GM18951 (cell line): ENCODE data around the gene FAM83G.

ENCODE experiments used
- POLR2A ChIP-seq: IDR thresholded peaks from 4 replicates; pipeline ENCODE4 v1.6.1; 2011; ENCODE audit warnings: mild to moderate bottlenecking; ENCODE audit not compliant: insufficient read length, insufficient read depth; ENCODE audit errors: extremely low read depth
- in situ Hi-C: fragments of 300-500 bp; cut with MboI; formaldehyde crosslinking; loops from one replicate; pipeline ENCODE4 v1.12.0; 2022; ENCODE audit warnings: low sequenced_read_pairs, mixed read lengths, inconsistent platforms; ENCODE audit not compliant: unreplicated experiment

The FAM83G gene

DNA sequence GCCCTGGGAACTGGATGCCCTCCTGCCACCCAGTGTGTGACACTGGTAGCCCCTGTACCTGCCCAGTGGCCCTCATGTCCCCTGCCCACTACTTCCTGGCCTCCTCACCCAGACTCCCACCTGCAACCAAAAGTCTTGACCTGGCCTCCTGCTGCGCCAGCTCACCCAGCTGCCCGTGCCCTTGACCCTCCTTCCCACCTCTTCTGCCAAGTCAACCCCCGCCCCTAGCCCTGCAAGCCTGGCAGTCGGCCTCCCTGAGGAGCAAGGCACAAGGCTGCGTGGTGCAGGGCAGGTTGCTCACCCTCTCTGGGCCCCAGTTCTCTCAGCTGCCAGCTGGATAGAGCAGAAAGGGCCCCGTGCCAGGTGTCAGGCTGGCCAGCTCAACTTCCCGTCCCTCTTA, 12.3 kb upstream of the FAM83G start:
- TF ChIP-seq POLR2A, result no peak
- in situ Hi-C loops, result no loop called here

DNA sequence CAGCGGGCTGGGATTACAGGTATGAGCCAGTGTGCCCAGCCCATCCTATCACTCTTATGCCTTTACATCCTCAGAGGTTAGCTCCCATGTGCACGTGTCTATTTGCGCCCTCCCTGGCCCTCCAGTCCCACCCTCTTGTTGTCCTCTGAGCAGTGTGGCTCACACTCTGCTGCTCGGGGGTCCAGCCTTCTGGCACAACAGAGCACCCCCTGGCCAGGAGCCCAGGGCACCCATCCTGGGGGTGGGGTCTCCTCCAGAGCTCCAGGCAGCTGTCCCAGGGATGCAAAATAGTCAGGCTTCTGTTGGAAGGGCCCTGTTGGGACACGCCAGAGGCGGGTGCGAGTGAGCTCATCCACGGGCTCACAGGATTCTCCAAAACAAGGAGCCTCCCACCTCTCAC, 11.7 kb upstream of the FAM83G start:
- TF ChIP-seq POLR2A, result no peak
- in situ Hi-C loops, result no loop called here

DNA sequence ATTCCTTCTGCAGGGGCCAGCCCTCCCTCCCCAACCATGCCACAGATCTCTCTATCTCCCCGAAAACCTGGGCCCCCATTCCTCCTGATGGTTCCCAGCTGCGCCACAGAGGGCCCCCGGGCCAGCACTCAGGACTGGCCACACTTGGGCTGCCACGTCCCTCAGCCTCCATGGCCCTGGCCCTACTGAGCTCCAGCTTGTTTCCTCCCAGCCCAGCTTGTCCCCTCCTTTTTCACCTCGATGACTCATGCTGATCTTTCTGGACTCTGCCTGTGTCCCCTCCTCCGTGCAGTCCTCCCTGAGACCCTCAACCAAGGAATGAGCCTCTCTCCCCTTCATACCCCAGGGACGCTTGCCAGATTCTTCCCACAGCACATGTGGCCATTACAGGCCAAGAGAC, 10.9 kb upstream of the FAM83G start:
- TF ChIP-seq POLR2A, result no peak
- in situ Hi-C loops, result no loop called here

DNA sequence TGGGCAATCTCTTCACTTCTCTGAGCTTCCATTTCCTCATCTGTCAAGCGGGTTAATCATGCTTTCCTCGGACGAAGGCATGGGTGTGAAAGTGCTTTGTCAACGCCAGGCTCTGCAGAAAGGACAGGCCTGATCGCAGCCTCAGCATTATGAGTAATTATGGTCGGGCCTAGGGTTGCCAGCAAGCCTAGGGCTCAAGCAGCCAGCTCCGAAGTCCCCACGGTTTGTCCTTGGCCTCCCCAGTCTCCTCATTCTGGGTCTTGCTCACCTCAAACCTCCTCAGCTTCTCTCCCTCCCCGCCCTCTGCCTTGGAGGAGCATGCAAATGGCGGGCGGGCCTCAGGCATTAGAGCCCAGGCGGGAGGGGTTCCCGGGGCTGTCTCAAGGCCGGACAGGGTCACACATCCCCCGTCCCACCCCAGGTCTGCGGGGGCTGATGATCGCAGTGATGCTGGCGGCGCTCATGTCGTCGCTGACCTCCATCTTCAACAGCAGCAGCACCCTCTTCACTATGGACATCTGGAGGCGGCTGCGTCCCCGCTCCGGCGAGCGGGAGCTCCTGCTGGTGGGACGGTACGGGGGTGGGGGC, 10.2 kb upstream of the FAM83G start:
- in situ Hi-C loops, result no loop called here
- no peak for TF ChIP-seq POLR2A

DNA sequence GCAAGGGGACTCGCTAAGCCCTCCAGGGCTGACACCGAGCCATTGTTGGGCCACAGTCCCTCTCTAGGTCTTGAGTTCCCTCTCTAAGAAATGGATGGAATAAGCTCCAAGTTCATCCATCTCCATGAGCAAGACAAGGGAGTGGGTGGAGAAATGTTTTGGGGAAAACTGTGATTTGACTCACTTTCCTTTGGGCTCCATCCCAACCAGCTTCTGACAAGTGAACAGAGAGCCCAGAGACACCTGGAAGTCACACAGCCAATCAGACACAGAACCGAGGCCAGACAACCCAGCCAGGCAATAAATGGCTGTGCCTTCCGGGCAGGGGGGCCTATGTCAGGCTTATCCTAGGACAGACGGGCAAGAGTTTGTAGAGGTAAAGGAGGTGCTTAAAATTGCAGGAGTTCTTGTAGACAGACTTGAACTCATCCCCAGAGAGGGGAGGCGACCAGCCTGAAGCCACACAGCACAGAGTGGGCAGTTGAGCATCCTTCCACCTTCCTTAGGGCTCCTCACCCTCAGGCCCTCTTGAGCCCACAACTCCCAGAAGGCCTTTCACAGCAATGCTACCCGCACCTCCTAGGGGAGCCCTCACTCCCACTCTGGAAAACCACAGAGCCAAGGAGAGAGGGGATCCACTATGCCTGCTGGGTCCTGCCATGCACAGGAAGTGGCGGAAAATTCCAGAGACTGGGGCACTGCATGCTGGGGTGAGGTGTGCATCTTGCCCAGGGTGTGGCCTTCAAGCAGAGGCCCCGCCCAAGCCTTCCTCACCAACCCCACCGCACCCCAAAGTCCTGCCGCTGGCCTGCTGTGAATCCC, 9.5 kb upstream of the FAM83G start:
- no peak for TF ChIP-seq POLR2A
- in situ Hi-C loops, result no loop called here

DNA sequence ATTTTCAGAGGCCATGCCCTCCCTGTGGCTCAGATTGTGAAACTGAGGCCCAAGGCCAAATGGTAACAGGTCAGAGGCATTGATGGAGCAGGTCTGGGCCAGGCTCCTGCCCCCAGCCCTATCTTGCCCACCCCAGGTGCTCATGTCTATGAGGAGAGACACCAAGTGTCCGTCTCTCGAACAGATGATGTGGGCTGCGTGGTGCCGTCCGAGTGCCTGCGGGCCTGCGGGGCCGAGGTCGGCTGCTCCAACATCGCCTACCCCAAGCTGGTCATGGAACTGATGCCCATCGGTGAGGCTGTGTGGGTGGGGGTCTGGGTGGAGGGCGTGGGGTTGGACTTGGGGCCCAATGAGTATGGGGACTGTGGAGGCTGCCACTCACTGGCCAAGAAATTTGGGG, 8.7 kb upstream of the FAM83G start:
- in situ Hi-C loops, result no loop called here
- no peak for TF ChIP-seq POLR2A

DNA sequence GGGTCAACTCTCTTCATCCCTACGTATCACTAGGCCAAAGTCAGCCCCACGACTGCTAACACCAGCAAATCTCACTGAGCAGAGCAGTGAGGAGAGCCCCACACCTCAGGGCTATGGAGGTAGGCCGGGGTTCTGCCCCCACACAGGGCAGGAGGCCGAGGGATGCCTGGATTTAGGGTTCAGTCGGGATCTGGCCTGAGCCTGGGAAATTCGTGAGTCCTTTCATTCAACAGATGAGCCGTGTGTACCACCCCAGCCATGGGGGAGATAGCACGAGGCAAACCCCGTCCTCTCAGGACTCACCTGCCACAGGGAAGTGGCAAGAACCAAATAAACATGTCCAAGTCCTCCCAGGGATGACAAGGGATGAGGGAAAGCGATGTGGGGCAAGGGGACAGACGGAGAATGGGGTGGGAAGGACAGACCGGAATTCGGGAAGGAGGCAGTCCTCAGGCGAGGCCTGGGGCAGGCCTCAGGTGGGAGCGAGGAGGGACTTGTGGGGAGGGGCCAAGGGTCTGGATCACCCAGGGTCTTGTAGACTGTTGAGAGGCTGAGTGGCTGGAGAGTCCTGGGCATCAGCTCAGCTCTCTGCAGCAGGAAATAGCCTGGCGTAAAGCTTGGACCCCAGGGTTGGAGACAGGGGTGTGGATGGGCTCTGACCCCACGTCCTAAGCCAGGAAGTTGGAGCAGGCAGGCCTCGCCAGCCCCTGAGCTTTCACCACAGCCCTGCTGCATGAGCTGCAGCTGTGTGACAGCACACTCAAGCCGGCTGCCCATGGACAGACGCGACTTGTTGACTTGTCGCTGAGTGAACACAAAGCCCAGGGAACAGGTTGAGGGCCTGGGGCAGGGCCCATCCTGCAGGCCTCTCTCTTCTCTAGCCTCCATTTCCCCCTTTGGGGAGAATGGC, 7.9 kb upstream of the FAM83G start:
- TF ChIP-seq POLR2A, result no peak
- in situ Hi-C loops, result no loop called here

DNA sequence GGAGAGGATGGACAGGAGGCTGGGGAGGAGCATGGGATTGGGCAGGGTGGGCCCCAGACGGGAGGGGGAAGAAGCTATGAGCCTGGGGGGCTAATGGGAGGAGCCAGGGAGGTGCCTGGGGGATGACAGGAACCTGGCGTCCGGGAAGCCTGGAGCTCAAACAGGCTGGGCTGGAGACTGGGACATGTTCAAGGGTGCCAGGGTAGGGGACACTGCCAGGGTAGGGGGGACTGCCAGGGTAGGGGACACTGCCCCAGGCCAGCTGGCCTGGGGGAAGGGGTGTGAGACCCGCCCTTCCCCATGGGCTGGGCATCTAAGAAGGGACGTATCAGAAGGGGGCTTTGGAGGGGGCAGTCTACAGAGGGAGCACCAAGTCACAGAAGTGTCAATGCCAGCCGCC, 7.0 kb upstream of the FAM83G start:
- no peak for TF ChIP-seq POLR2A
- in situ Hi-C loops, result no loop called here

DNA sequence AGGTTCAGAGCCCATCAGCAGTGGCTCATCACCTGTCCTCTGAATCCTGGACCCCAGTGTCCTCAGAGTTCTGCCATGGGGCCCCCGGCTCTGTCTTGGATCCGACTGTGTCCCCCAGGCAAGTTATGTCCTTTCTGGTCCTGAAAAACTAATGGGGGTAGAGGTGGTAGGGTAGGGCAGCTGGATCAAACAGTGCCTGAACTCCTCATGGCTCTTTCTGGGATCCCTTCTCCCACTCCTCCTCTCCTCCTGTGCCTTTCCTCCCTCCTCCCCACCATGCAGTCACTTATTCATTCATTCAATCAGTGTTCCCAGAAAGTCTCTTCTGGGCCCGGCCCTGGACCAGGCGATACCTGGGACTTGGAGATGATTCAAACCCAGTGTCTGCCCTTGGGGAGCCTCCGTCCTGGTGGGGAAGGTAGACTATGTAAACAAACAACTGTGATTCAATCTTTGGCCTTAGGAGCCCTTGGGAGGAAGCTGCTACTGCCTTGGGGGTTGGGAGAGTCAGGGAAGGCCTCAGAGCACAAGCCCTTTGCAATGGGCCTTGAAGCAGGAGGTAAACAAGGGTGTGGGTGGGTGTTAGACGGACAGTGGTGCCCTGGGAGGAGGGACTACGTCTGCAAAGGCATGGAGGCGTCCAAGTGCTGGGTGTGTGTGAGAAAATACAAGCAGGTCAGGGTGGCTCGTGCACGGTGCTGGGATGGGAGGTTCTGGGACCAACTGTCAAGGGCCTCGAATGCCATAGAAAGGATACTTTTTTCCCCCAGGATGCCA, 6.4 kb upstream of the FAM83G start:
- TF ChIP-seq POLR2A, result no peak
- in situ Hi-C loops, result no loop called here

DNA sequence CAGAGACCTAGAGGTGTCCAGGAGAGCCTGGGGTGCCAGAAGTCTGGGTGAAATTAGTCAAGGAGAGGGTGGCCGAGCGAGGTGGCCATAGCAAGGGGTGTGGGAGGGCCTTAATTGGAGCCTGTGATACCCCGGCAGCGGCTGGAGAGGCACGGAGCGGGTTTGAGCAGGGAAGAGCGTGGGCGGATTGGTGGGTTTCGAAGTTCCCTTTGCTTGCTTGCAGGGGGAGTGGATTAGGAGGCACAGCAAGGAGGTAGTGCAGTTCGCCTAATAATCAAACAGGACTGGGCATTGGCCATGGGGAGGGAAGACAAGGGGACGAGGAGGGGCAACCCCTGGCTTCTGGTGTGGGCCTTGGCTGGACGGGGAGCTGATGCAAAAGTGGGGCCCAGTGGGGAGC, 5.4 kb upstream of the FAM83G start:
- TF ChIP-seq POLR2A, result no peak
- in situ Hi-C loops, result no loop called here

DNA sequence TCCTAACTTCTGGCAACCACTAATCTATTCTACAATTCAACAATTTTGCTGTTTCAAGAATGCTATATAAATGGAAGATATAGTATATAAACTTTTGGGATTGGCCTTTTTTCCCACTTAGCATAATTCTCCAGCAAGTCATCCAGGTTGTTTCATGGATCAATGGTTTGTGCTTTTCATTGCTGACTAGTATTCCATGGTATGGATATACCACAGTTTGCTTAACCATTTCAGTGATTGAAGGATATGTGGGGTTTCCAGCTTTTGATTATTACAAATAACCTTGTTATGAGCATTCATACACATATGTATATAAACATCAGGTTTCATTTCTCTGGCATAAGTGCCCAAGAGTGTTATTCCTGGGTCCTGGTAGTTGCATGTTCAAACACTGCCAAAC, 2.1 kb upstream of the FAM83G start:
- in situ Hi-C loops, result no loop called here
- TF ChIP-seq POLR2A, result no peak

DNA sequence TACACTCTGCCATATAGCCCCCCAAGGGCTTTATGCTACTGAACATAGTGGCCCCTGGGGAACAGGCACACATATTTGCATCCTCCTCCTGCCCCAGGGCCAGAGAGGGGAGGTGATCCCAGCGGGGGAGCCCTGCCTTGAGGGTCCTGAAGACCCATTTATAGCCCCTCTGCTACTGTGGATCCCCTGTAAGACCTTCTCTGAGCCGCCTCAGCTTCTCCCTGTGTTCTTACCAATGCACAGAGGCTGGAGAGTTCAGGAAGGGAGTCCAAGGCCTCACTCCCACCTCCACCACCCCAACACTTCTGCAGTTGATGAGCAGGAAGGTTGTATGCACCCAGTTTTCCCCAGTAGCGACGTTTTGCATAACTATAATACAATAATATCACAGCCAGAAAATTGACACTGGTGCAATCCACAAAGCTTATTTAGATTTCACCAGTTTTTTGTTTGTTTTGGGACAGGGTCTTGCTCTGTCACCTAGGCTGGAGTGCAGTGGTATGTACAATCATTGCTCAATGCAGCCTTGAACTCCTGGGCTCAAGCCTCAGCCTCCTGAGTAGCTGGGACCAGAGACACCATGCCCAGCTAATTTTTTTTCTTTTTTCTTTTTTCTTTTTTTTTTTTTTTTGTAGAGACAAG, 1.3 kb upstream of the FAM83G start:
- in situ Hi-C loops, result no loop called here
- TF ChIP-seq POLR2A, result no peak
